Neural crest cell (in vitro differentiated cells): ENCODE measurements around the gene NOS2. TPM values are rescaled to one million over a fixed set of nuclear protein-coding genes. Genes with fewer than 3 reads are reported as not detected.

Source experiments
- DNase-seq: peaks from one replicate; pipeline ENCODE4 v3.0.0; 2021; ENCODE audit warnings: low read depth, mixed read lengths, low spot score
- H3K27ac Mint-ChIP-seq: one replicate; pipeline ENCODE4 v1.8.0; 2021; ENCODE audit warnings: mild to moderate bottlenecking, mixed read lengths; ENCODE audit not compliant: unreplicated experiment
- H3K27me3 Mint-ChIP-seq: 2 replicates; pipeline ENCODE4 v1.8.0; 2021; ENCODE audit warnings: low read depth, mild to moderate bottlenecking, mixed read lengths
- H3K36me3 Mint-ChIP-seq: 2 replicates; pipeline ENCODE4 v1.8.0; 2021; ENCODE audit warnings: low read depth, mild to moderate bottlenecking, mixed read lengths
- H3K4me1 Mint-ChIP-seq: 2 replicates; pipeline ENCODE4 v1.8.0; 2021; ENCODE audit warnings: mixed read lengths
- H3K4me3 Mint-ChIP-seq: one replicate; pipeline ENCODE4 v1.8.0; 2021; ENCODE audit warnings: mild to moderate bottlenecking, mixed read lengths
- H3K9me3 Mint-ChIP-seq: 2 replicates; pipeline ENCODE4 v1.8.0; 2021; ENCODE audit warnings: mixed read lengths
- total RNA-seq: library from RNA; stranded (reverse); gene quantifications from 2 replicates; pipeline ENCODE4 v1.2.1, GENCODE V29; 2021
- TF ChIP-seq, protein P1 (sequence below): fragments of 200-600 bp; sonication (generic); conservative IDR thresholded peaks from 2 replicates; pipeline ENCODE4 v1.5.0; 2021; ENCODE audit warnings: antibody characterized with exemption, mild to moderate bottlenecking

NOS2 gene
- total RNA-seq, 1 donor from 2014 or later: 0.91 TPM

DNA sequence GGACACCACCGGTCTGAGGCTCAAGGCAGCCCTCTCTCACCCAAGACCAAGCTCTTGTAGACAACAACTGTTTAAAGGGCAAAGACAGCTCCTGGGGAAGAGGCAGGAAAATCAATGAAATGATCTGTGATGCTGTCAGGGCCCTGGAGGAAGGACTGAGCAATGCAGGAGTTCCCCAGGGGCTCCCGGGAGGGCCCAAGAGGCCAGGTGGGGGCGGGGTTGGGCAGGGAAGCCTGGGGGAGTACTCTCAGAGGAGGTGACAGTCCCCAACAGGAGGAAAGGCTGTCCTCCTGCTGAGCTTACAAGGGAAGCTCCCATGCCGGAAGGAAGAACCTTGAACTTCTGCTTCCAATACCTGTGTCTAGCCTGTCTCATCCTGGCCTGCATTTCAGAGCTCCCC is 8.3 kb upstream of the NOS2 start:
- no peak overlapping the region for H3K27ac Mint-ChIP-seq
- no peak overlapping the region for H3K4me3 Mint-ChIP-seq
- H3K4me1 Mint-ChIP-seq: peaks cover 8% of the 10 kb centered on the region
- DNase-seq: no peak
- peaks cover 4% of the 10 kb centered on the region for H3K9me3 Mint-ChIP-seq
- TF ChIP-seq, protein P1, sequence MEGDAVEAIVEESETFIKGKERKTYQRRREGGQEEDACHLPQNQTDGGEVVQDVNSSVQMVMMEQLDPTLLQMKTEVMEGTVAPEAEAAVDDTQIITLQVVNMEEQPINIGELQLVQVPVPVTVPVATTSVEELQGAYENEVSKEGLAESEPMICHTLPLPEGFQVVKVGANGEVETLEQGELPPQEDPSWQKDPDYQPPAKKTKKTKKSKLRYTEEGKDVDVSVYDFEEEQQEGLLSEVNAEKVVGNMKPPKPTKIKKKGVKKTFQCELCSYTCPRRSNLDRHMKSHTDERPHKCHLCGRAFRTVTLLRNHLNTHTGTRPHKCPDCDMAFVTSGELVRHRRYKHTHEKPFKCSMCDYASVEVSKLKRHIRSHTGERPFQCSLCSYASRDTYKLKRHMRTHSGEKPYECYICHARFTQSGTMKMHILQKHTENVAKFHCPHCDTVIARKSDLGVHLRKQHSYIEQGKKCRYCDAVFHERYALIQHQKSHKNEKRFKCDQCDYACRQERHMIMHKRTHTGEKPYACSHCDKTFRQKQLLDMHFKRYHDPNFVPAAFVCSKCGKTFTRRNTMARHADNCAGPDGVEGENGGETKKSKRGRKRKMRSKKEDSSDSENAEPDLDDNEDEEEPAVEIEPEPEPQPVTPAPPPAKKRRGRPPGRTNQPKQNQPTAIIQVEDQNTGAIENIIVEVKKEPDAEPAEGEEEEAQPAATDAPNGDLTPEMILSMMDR: no peak
- no peaks in the 10 kb centered on the region for H3K36me3 Mint-ChIP-seq
- H3K27me3 Mint-ChIP-seq: peaks cover 3% of the 10 kb centered on the region

DNA sequence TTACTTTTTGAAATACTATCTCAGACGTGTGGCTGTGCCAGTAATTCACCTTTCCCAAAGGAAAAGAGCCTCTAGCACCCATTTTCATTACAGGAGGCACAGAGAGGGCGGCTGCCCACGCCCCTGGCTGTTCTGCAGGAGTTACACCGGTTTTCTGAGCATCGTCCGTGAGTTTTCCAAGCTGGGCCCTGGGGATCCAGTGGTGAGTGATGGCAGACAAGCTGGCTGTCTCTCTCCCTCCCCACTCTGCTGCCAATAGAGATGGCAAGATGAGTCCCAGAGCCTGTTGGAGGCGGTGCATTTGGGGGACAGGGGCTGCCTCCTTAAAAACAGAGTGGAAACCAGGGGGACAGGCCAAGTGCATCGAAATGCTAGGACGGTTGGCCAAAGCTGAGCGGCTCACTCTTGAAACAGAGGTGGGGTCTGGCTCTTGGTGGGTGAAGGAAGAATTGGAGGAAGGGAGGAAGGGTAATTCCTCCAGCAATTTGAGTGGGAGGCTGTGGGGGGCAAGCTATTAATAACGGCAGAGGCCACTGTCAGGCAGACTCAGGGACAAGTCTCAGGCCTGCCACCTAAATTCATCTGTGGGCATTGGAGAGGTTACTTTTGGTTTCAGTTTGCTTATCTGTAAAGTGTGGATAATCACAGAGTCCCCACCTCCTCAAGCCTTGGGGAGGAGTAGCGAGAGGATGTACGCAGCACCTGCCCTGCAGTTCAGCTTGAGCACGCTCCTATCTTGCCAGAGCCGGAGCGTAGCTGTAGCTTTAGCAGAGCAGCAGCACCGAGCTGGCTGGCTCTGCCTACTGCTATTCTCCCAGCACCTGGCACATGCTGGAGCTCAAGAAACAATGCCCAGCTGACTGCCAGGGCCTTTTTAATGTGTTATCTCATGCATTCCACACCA is 7.5 kb upstream of the NOS2 start:
- no peak overlapping the region for H3K27ac Mint-ChIP-seq
- peaks cover 4% of the 10 kb centered on the region for H3K9me3 Mint-ChIP-seq
- no peak for DNase-seq
- H3K4me1 Mint-ChIP-seq: peaks cover 8% of the 10 kb centered on the region
- peaks cover 7% of the 10 kb centered on the region for H3K27me3 Mint-ChIP-seq
- TF ChIP-seq, protein P1: no peak
- H3K36me3 Mint-ChIP-seq: no peaks in the 10 kb centered on the region
- H3K4me3 Mint-ChIP-seq: no peak overlapping the region

GRCh38 chr17:27805520-27806146 is 5.3 kb upstream of the NOS2 start:
- TF ChIP-seq, protein P1: peak; percentile 88
- H3K27me3 Mint-ChIP-seq: peaks cover 17% of the 10 kb centered on the region
- H3K27ac Mint-ChIP-seq: peak overlapping the region; percentile 53
- H3K9me3 Mint-ChIP-seq: peaks cover 4% of the 10 kb centered on the region
- H3K4me3 Mint-ChIP-seq: peak overlapping the region; percentile 17
- peak; percentile 84 for DNase-seq
- H3K4me1 Mint-ChIP-seq: peaks cover 8% of the 10 kb centered on the region
- no peaks in the 10 kb centered on the region for H3K36me3 Mint-ChIP-seq

DNA sequence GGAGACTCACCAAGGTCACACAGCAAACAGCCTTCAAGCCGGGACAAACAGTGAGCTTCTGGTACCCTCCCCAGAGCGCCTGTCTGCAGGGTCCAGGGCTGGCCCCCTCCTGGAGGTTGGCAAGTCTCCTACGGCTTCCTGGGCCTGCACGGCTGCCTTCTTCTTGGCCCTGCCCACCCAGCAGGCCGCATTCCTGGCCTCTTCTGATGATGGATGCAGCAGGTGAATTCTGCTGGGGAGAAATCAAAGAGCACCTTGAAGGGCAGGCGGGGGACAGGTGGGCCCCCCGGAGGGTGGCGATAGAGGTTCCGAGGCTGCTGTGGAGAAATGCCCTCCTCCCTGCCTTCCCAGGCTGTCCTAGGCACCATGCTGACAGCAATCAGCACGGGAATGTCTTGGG is 3.8 kb upstream of the NOS2 start:
- Mint-ChIP-seq H3K4me1 (peaks cover 8% of the 10 kb centered on the region), H3K4me3 (no peak overlapping the region), H3K27ac (no peak overlapping the region), H3K36me3 (no peaks in the 10 kb centered on the region), H3K9me3 (no peaks in the 10 kb centered on the region), H3K27me3 (peaks cover 28% of the 10 kb centered on the region)
- TF ChIP-seq, protein P1: no peak
- DNase-seq: no peak

DNA sequence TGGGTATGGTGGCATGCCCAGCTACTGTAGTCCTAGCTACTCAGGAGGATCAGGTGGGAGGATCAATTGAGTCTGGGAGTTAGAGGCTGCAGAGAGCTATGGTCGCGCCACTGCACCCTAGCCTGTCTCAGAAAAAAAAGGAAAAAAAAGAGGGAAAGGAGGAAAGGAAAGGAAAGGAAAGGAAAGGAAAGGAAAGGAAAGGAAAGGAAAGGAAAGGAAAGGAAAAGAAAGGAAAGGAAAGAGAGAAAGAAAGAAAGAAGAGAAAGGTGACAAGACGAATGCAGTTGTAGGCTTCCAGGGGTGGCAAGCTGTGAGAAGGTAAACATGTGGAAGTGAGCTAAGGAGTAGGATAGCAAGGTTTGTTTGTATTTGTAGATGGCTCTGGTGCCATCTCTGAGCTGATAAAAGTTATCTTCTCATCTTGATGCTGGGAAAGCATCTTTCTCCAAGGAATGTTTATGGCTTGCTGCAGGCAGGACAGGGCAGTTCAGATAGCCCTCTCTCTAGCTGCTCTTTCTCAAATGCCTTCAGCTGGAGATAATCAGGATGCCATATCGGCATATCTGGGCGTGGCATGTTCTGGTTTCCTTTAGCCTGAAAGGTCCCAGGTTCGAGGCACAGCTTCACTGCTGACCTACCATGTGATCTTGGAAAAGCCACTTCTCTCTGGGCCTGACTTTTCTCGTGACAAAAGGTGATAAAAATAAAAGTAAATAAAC is 2.8 kb upstream of the NOS2 start:
- H3K36me3 Mint-ChIP-seq: no peaks in the 10 kb centered on the region
- H3K4me3 Mint-ChIP-seq: no peak overlapping the region
- H3K27me3 Mint-ChIP-seq: peaks cover 38% of the 10 kb centered on the region
- H3K9me3 Mint-ChIP-seq: no peaks in the 10 kb centered on the region
- TF ChIP-seq, protein P1: no peak
- peaks cover 8% of the 10 kb centered on the region for H3K4me1 Mint-ChIP-seq
- no peak for DNase-seq
- H3K27ac Mint-ChIP-seq: no peak overlapping the region
